ENCODE results near the gene BMPR1A. TPM values are rescaled to one million over a fixed set of nuclear protein-coding genes. Genes with fewer than 3 reads are reported as not detected.

BMPR1A gene
- total RNA-seq, 1 experiment from 2014 or later = 42.6 TPM

- ChIA-PET RAD21 (ENCODE audit: low non-redundant PET in 1 of 2, low total read pairs in 2 of 2, uncharacterized antibody in 2 of 2, unreplicated experiment in 2 of 2) (no interaction called here), POLR2A (no interaction called here), CTCF (no interaction called here)
- H2AFZ ChIP-seq (ENCODE audit: low read depth, low read length, poor library complexity, severe bottlenecking) = no peak overlapping the region
- H3K4me3 ChIP-seq (replicated peaks in 1 of 2; ENCODE audit: low read depth in 1 of 2, low read length in 2 of 2) = no peak overlapping the region
- H3K9ac ChIP-seq (ENCODE audit: low read length) = no peak overlapping the region
- intact Hi-C loops (cut with micrococcal nuclease) = no loop called here
- TF ChIP-seq, protein P1, sequence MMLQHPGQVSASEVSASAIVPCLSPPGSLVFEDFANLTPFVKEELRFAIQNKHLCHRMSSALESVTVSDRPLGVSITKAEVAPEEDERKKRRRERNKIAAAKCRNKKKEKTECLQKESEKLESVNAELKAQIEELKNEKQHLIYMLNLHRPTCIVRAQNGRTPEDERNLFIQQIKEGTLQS (IDR thresholded peaks at IDR 0.05) = no peak
- TF ChIP-seq, protein P2, sequence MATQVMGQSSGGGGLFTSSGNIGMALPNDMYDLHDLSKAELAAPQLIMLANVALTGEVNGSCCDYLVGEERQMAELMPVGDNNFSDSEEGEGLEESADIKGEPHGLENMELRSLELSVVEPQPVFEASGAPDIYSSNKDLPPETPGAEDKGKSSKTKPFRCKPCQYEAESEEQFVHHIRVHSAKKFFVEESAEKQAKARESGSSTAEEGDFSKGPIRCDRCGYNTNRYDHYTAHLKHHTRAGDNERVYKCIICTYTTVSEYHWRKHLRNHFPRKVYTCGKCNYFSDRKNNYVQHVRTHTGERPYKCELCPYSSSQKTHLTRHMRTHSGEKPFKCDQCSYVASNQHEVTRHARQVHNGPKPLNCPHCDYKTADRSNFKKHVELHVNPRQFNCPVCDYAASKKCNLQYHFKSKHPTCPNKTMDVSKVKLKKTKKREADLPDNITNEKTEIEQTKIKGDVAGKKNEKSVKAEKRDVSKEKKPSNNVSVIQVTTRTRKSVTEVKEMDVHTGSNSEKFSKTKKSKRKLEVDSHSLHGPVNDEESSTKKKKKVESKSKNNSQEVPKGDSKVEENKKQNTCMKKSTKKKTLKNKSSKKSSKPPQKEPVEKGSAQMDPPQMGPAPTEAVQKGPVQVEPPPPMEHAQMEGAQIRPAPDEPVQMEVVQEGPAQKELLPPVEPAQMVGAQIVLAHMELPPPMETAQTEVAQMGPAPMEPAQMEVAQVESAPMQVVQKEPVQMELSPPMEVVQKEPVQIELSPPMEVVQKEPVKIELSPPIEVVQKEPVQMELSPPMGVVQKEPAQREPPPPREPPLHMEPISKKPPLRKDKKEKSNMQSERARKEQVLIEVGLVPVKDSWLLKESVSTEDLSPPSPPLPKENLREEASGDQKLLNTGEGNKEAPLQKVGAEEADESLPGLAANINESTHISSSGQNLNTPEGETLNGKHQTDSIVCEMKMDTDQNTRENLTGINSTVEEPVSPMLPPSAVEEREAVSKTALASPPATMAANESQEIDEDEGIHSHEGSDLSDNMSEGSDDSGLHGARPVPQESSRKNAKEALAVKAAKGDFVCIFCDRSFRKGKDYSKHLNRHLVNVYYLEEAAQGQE (IDR thresholded peaks at IDR 0.05; ENCODE audit: low read depth) = no peak
- TF ChIP-seq ZBTB33 (IDR thresholded peaks at IDR 0.05; ENCODE audit: extremely low read depth, insufficient replicate concordance, low read length) = no peak
- peaks cover 3% of the 10 kb centered on the region; the same call in 1 of the 2 replicates for H4K20me1 ChIP-seq (ENCODE audit: insufficient read depth)
- no TSS peak for BruUV-seq (replicated peaks)
- no peaks in the 10 kb centered on the region for H3K4me1 ChIP-seq (ENCODE audit: control insufficient read depth in 1 of 2, insufficient read depth in 2 of 2, low read length in 2 of 2)
- H3K27ac ChIP-seq (ENCODE audit: low read depth, low read length) = no peak overlapping the region
- H3K27me3 ChIP-seq (ENCODE audit: insufficient read depth, low read length) = no peaks in the 10 kb centered on the region
- ATAC-seq (no peak), DNase-seq (ENCODE audit: low read depth, low spot score) (no peak)
- H3K79me2 ChIP-seq (ENCODE audit: insufficient read depth, low read length) = peaks cover 59% of the 10 kb centered on the region
- peaks cover 0 to 3% of the 10 kb centered on the region in 2 experiments; a peak in 1 of 4 replicates for H3K36me3 ChIP-seq (ENCODE audit: control insufficient read depth in 1 of 2, insufficient read depth in 2 of 2, low read length in 2 of 2)
- H3K9me2 ChIP-seq (ENCODE audit: insufficient read depth) = no peaks in the 10 kb centered on the region
- H3K9me3 ChIP-seq (ENCODE audit: control insufficient read depth in 1 of 2, insufficient read depth in 1 of 2, low read depth in 1 of 2, low read length in 2 of 2) = no peaks in the 10 kb centered on the region
- H3K4me2 ChIP-seq (ENCODE audit: low read length) = no peak overlapping the region
These were observed 79.6 kb downstream of the BMPR1A start for GRCh38 chr10:86836044-86836443.
